Measurements from ENCODE around the gene DNAH17. TPM values are rescaled to one million over a fixed set of nuclear protein-coding genes. Genes with fewer than 3 reads are reported as not detected.

DNAH17 gene
- total and polyA plus RNA-seq, 2 of the 8 experiments (the other 6 are each of a cell fraction or from before 2014, with no cell fraction given) = 0.14 to 0.67 TPM

DNA sequence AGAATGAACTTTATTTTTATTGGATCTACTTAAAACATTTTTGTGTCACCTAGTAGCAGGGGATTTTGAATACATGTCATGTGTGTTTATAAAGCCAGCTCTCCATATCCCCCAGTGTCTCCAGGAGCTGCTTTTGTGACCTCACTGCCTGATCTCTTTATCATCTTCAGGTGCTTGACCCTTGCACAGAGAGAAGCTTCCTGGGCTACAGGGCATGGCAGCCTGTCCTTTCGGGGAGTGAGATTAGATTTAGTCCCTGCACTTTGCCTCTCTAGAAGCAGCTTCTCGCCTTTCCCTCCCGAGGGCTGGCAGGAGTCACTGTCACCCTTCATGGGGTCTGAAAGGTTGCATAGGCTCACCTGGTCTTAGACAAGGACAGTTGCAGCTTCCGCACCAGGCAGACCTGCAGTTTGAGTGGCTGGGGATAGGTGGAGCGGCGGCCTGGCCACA is 156.1 kb downstream of the DNAH17 start:
- Histone ChIP-seq H2AK5ac (ENCODE audit: low read depth, low read length) (no peak overlapping the region), H3K9me3 (ENCODE audit: insufficient read depth in 2 of 2, low read depth in 1 of 2, low read length in 1 of 2) (no peaks in the 10 kb centered on the region), H3K4ac (replicated peaks; ENCODE audit: insufficient read length, low read depth, low read length) (no peak overlapping the region), H3K4me3 (ENCODE audit: extremely low read depth in 1 of 4, insufficient read depth in 2 of 4, low read depth in 3 of 4, low read length in 4 of 4) (no peak overlapping the region), H2BK5ac (ENCODE audit: low read depth, low read length) (peak overlapping the region; percentile 63; the same call in 1 of the 2 replicates), H2AFZ (ENCODE audit: low read length) (no peak overlapping the region), H3K23me2 (ENCODE audit: low read depth, low read length) (no peaks in the 10 kb centered on the region; the same call in 1 of the 2 replicates), H3K14ac (ENCODE audit: insufficient read length) (no peak overlapping the region), H3K18ac (ENCODE audit: extremely low read depth, low read length) (no peak overlapping the region), H2BK12ac (ENCODE audit: low read depth, low read length) (no peak overlapping the region), H2BK20ac (ENCODE audit: low read length) (no peak overlapping the region), H3K56ac (replicated peaks; ENCODE audit: insufficient read length, low read depth, low read length) (no peak overlapping the region), H3K27me3 (replicated peaks in 1 of 4; ENCODE audit: control insufficient read depth in 3 of 4, extremely low read depth in 1 of 4, insufficient read depth in 3 of 4, low read length in 3 of 4) (no peaks in the 10 kb centered on the region), H2BK15ac (ENCODE audit: low read length) (no peak overlapping the region), H4K91ac (replicated peaks; ENCODE audit: insufficient read length, low read length) (no peak overlapping the region), H3K79me1 (ENCODE audit: low read depth, low read length) (peaks cover 4% of the 10 kb centered on the region), H3K4me2 (ENCODE audit: insufficient read depth in 1 of 2, low read depth in 2 of 2, low read length in 2 of 2) (no peak overlapping the region), H4K8ac (ENCODE audit: extremely low read depth, insufficient read depth, low read length) (peak overlapping the region; percentile 65; the same call in 1 of the 2 replicates), H2BK120ac (replicated peaks; ENCODE audit: low read depth, low read length) (no peak overlapping the region), H4K5ac (ENCODE audit: insufficient read length, low read depth, low read length) (no peak overlapping the region), H3K4me1 (replicated peaks in 1 of 4; ENCODE audit: control insufficient read depth in 3 of 4, insufficient read depth in 4 of 4, low read length in 3 of 4) (peaks cover 0 to 7% (median 0%) of the 10 kb centered on the region in 4 experiments; a peak in 3 of 7 replicates), H3K23ac (ENCODE audit: insufficient read length) (no peak overlapping the region), H4K20me1 (replicated peaks in 1 of 2; ENCODE audit: control insufficient read depth in 1 of 2, insufficient read depth in 2 of 2, low read length in 2 of 2) (peaks cover 7 to 10% of the 10 kb centered on the region in 2 experiments), H3K36me3 (ENCODE audit: control insufficient read depth in 2 of 4, insufficient read depth in 4 of 4, low read length in 3 of 4) (peaks cover 9 to 46% (median 26%) of the 10 kb centered on the region in 4 experiments; a peak in 7 of 8 replicates), H3K79me2 (ENCODE audit: control insufficient read depth in 1 of 2, insufficient read depth in 2 of 2, low read length in 2 of 2) (peaks cover 0 to 14% of the 10 kb centered on the region in 2 experiments; a peak in 2 of 4 replicates), H3K9ac (replicated peaks in 1 of 4; ENCODE audit: extremely low read depth in 1 of 4, low read depth in 3 of 4, low read length in 3 of 4) (no peak overlapping the region), H3K27ac (ENCODE audit: low read depth, low read length) (no peak overlapping the region)
- ChIA-PET POLR2A (ENCODE audit: partially characterized antibody) (interaction anchor here (0.7 to 2.2 kb wide), 10 partner anchors 9 to 167 kb away, joined by 3 to 10 read pairs (median 4); no protein-coding TSS in a partner anchor), CTCF (ENCODE audit: partially characterized antibody) (interaction anchor here (0.7 to 13.7 kb wide), 35 partner anchors 11 to 1765 kb away, joined by 3 to 257 read pairs (median 5); partner anchors contain the start of gene SOCS3)
- FAIRE-seq (no peak), DNase-seq (ENCODE audit: low read depth in 1 of 2, low spot score in 2 of 2) (no peak)
- 93% methylated on average over 6 of the region's 6 CpGs; no CpG with 5 or more reads in 1 of the 2 experiments for WGBS, 2 experiments (ENCODE audit: extremely low coverage in 1 of 2, insufficient coverage in 1 of 2, insufficient read length in 1 of 2, insufficient replicate concordance in 2 of 2, low coverage in 1 of 2, low lambda C conversion rate in 2 of 2, missing lambda C conversion rate in 1 of 2)
- TF ChIP-seq HDAC2 (IDR thresholded peaks at IDR 0.05; ENCODE audit: borderline replicate concordance in 1 of 2, low read depth in 2 of 2, low read length in 2 of 2) (no peak), CHD1 (IDR thresholded peaks at IDR 0.05; ENCODE audit: low read depth, low read length) (no peak), ZNF274 (IDR thresholded peaks at IDR 0.05; ENCODE audit: borderline replicate concordance, extremely low read depth, low read length) (no peak), NANOG (IDR thresholded peaks at IDR 0.05; ENCODE audit: insufficient read depth, low read depth, low read length, poor library complexity, severe bottlenecking) (no peak), EGR1 (IDR thresholded peaks at IDR 0.05; ENCODE audit: borderline replicate concordance, low read depth, low read length) (no peak), RXRA (IDR thresholded peaks at IDR 0.05; ENCODE audit: insufficient read depth, low read depth, low read length) (no peak), MAX (IDR thresholded peaks at IDR 0.05) (no peak), SP4 (IDR thresholded peaks at IDR 0.05; ENCODE audit: low read length) (no peak), NRF1 (IDR thresholded peaks at IDR 0.05; ENCODE audit: low read depth, low read length) (no peak)
- TF ChIP-seq, protein P1, sequence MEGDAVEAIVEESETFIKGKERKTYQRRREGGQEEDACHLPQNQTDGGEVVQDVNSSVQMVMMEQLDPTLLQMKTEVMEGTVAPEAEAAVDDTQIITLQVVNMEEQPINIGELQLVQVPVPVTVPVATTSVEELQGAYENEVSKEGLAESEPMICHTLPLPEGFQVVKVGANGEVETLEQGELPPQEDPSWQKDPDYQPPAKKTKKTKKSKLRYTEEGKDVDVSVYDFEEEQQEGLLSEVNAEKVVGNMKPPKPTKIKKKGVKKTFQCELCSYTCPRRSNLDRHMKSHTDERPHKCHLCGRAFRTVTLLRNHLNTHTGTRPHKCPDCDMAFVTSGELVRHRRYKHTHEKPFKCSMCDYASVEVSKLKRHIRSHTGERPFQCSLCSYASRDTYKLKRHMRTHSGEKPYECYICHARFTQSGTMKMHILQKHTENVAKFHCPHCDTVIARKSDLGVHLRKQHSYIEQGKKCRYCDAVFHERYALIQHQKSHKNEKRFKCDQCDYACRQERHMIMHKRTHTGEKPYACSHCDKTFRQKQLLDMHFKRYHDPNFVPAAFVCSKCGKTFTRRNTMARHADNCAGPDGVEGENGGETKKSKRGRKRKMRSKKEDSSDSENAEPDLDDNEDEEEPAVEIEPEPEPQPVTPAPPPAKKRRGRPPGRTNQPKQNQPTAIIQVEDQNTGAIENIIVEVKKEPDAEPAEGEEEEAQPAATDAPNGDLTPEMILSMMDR (IDR thresholded peaks at IDR 0.05; ENCODE audit: control extremely low read depth in 1 of 3, insufficient read depth in 1 of 3, low read depth in 1 of 3, low read length in 3 of 3) = no peak
